ENCODE data around the gene VPS35.

DNA sequence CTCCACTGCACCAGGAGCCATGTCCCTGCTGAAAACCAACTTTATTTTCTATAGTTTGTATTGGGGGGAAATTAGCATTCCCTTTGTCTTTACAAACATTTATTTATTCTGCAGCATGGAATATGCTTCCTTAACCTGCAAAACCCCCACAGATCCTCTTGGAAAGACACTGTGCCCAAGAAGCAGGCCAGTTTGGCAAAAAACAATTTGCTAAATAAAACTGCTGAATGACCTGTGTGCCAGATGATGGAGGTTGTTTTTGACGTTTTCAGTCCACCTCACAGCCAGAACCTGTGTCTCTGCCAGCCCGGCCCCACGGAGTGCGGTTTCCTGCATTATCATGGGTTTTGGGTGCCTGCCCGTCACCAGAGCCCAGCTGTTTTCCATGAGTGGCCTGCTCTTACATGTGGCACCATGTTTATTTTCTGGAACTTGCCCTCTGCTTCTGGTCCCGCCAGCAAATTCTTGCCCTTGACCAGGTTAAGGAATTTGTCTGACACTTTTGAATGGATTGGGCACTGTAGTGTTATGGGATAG, 26.9 kb upstream of the VPS35 start:
- TF ChIP-seq, protein P1, sequence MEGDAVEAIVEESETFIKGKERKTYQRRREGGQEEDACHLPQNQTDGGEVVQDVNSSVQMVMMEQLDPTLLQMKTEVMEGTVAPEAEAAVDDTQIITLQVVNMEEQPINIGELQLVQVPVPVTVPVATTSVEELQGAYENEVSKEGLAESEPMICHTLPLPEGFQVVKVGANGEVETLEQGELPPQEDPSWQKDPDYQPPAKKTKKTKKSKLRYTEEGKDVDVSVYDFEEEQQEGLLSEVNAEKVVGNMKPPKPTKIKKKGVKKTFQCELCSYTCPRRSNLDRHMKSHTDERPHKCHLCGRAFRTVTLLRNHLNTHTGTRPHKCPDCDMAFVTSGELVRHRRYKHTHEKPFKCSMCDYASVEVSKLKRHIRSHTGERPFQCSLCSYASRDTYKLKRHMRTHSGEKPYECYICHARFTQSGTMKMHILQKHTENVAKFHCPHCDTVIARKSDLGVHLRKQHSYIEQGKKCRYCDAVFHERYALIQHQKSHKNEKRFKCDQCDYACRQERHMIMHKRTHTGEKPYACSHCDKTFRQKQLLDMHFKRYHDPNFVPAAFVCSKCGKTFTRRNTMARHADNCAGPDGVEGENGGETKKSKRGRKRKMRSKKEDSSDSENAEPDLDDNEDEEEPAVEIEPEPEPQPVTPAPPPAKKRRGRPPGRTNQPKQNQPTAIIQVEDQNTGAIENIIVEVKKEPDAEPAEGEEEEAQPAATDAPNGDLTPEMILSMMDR (IDR thresholded peaks at IDR 0.05): no peak
- no peak for TF ChIP-seq POLR2AphosphoS5 (IDR thresholded peaks at IDR 0.05)
